HPDE6-E6E7 (cell line): Measurements from ENCODE around the gene PRTFDC1.
"Not testable (repeated sequence)": the region's sequence is repeated elsewhere in the genome, so short reads cannot be mapped to it uniquely, and the experiment has no call there.

Experiments
- DNase-seq: peaks from one replicate; pipeline ENCODE4 v3.0.0; 2011; ENCODE audit warnings: missing footprints; ENCODE audit errors: extremely low spot score

The PRTFDC1 gene

DNA sequence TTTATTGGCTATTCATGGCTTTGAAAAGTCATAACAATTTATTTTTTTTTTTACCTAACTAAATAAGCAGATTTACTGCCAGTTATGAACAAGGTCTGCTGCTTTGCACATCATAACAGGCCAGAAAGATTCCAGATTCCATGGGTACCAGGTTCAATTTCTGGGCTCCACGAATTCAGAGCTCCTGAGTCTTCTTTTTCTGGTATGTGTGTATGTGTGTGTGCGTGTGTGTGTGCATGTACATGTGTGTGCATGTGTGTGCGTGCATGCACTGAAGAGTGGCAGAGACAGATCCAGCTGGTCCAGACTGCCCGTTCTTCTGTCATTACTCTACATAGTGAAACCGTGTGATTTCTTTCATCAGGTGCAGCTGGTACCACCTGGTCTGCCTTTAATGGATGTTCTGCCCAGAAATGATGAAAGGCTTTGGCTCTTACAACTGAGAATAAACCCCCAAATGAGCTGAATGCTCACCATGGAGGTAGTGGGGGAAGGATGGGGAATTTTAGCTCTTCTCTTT is 14.6 kb upstream of the PRTFDC1 start:
- DNase-seq = no peak

DNA sequence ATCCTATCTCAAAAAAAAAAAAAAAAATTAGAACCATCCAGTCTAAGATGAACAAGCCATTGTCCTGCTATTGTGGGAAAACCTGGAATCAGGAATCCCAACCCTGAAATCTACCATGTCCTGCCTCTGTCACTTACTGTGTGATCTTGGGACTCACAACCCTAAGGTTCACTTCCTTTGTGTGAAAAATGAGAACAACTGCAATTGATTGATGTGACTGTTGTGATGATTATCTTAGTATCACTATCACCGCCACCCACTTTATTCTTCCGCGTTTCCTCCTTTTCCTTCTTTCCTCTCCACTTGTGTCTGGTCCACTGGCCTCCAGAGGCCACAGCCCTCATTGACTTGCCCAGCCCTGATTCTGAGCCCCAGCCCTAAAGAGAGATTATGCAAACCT is 12.6 kb upstream of the PRTFDC1 start:
- DNase-seq = no peak

- no peak for DNase-seq
Measured at GRCh38 chr10:24963521-24964041, 11.2 kb upstream of the PRTFDC1 start.

- DNase-seq = no peak
Measured at GRCh38 chr10:24962995-24963394, 10.6 kb upstream of the PRTFDC1 start.

- no peak for DNase-seq
Measured at GRCh38 chr10:24961582-24961981, 9.2 kb upstream of the PRTFDC1 start.

GRCh38 chr10:24959382-24959730 is 7.0 kb upstream of the PRTFDC1 start:
- no peak for DNase-seq

GRCh38 chr10:24958721-24959381 is 6.4 kb upstream of the PRTFDC1 start:
- no peak for DNase-seq

DNA sequence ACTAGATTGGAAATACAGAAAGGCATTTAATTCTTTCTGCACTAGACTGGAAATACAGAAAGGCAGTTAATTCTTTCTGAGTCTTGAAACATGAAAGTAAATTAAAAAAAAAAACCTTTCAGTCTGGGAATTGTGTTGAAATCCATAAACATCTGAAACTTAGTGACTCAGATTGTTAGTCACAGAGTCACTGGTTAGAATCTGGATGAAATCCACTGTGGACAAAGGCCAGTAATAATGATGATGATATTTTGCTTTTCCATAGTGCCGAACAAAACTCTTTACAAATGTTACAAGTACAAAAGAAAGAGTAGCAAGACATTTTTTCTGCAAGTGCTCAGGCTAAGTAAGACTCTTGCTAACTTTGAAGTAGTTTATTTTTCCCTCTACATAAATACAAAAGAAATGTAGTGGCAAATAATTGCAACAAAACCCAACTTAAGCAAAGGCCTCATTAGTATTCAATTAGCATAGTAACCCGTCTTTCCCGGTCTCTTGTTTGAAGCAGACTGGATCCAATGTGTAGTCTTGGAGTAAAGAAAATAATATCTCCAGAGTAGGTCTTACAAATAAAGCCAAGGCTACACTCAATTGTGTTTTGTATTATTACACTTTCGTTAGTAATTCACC is 5.8 kb upstream of the PRTFDC1 start:
- no peak for DNase-seq

- not testable (repeated sequence) for DNase-seq
Measured at GRCh38 chr10:24957624-24958051, 5.2 kb upstream of the PRTFDC1 start.

DNA sequence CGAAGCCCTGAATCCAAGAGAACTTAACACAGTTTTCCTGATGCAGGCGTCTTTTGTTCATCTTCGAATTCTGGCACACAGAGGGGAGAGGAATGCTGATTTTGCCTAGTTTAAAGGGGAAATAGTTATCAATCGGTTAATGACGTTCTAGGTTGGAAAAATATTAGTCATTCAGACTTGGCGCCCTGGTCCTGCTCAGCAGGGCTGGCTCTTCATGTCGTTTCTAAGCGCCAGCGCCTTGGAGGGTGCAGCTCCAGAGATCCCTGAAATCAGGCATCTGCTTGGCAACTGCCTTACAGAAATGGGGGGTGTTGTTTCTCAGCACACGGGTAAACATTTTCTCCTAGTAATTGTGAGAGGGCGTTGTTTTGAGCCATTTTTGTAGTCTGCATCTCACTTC is 1.3 kb upstream of the PRTFDC1 start:
- DNase-seq = no peak

DNA sequence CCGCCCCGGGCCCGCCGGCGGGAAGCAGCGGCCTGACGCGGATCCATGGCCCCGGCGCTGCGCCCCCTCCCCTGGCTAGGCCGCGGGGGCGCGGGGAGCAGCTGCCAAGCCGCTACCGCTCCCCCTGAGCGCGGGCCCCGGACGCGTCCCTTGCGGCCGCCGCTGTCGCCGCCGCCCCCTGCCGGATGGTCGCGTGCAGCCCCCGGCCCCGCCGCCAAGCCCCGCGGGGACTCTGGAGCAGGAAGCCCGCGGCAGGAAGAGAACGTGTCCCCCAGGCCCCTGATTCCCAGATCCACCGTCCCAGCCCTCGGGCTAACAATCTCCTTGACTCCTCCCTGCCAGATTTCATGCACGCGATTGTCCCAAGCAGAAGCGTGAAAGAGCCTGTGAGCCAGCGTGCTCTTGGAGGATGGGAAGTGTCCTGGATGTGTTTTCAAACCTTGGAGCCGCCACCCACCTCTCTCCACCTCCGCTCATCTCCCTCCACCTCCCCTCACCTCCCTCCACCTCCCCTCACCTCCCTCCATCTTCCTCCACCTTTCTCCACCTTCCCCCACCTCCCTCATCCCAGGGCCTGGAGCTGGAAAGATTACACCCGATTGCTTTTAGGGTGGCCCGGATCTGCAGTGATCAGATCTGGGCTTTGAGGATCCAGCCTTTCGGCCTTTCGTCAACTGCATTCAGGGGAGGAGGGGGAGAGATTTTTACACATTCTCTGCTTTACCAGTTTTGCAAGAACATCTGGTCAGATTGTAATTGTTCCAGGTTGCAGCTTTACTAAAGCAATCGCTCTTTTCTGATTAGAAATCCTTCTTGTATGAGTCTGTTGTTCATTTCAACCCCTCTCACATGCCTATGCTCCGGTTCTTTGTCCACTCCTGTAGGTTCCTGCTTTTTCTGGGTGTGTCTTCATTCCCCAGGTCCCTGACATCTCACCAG is 570 bp upstream of the PRTFDC1 start:
- DNase-seq = no peak

- DNase-seq = no peak
Measured at GRCh38 chr10:24951201-24952142, 934 bp downstream of the PRTFDC1 start.

GRCh38 chr10:24950439-24950838 is 2.0 kb downstream of the PRTFDC1 start:
- DNase-seq = no peak

DNA sequence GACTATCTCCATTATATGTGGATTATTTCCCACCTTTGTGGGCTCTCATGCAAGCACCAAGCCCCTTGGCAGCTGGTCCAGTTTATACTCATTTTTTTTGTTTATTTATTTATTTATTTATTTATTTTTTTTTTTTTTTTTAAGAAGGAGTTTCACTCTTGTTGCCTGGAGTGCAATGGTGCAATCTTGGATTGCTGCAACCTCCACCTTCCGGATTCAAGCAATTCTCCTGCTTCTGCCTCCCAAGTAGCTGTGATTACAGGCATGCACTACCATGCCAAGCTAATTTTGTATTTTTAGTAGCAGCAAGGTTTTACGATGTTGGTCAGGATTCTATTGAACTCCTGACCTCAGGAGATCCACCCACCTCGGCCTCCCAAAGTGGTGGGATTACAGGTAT is 2.8 kb downstream of the PRTFDC1 start:
- no peak for DNase-seq

- DNase-seq = no peak
Measured at GRCh38 chr10:24947304-24948097, 4.9 kb downstream of the PRTFDC1 start.

DNA sequence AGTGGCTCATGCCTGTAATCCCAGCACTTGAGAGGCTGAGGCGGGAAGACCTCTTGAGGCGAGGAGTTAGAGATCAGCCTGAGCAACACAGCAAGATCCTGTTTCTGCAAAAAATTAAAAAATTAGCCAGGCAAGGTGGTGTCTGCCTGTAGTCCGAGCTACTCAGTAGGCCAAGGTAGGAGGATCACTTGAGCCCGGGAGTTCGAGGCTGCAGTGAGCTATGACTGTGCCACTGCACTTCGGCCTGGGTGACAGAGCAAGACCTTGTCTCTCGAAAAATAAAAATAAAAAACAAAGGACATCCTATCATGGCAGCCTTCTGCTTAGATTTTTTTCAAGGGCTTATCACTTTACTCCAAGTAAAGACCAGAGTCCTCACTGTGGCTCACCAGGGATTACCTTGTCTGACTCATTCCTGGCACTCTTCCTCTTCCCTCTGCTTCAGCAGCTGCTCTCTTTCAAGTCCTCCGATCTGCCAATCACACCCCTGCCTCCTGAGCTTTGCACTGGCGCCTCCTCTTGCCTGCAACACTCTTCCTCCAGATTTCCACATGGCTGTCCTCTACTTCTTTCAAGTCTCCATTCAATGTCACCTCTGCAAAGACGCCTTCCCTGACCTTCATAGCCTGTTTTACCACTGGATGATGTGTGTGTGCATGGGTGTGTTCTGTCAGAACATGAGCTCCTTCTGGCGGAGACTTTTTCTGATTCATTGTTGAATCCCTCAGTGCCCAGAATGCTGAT is 7.7 kb downstream of the PRTFDC1 start:
- DNase-seq = no peak

DNA sequence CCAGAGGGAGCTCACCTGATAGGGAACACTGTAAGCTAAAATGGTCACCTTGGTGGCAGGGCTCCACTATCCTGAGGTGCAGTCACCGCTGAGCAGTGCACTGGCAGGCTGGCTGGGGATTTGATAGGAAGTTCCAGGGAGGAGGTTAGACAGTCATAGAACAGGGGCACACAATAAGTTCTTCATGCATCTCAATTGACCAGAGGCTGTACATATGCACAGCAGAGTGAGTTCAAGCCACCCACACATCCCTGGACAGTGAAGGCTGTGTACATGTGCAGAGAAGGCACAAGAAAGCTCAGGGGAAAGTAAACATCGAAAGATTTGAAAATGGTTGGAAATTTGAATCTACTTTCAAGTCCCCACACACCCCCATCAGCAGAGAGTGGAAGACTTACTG is 13.9 kb downstream of the PRTFDC1 start:
- DNase-seq = no peak

GRCh38 chr10:24938076-24938475 is 14.3 kb downstream of the PRTFDC1 start:
- DNase-seq = no peak

DNA sequence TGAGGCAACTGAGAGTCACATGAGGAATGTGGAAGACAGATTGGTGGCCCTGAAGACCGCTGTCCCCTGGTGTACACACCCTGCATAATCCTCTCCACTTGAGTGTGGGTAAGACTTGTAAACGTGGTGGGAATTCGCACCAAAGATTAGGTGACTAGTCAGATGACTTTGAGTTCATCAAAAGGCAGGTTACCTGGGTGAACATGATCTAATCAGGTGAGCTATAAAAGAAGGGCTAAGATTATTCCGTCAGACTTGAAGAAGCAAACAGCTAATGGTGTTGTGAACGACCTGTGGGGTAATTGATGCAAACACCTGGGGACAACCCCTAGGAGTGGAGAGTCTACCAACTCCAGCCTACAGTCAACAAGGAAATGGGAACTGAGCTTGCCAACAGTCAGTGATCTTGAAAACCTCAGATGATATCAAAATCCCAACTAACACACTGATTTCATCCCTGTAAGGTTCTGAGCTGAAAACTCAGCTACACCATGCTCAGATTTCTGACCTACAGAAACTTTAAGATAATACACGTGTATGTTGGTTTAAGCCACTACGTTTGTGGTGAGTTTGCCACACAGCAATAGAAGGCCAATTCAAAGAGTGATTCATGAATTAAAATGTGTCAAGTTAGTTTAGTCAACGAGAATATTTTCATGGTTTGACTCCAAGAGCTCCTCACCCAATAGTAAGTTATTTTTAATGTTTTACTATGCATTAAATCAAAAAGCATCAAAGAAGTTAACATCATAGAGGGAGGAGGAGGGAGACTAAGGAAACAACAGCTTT is 16.7 kb downstream of the PRTFDC1 start:
- no peak for DNase-seq
